Measurements from ENCODE around the gene DMXL1.
"Not testable (repeated sequence)": the region's sequence is repeated elsewhere in the genome, so short reads cannot be mapped to it uniquely, and the experiment has no call there.

DMXL1 gene

DNA sequence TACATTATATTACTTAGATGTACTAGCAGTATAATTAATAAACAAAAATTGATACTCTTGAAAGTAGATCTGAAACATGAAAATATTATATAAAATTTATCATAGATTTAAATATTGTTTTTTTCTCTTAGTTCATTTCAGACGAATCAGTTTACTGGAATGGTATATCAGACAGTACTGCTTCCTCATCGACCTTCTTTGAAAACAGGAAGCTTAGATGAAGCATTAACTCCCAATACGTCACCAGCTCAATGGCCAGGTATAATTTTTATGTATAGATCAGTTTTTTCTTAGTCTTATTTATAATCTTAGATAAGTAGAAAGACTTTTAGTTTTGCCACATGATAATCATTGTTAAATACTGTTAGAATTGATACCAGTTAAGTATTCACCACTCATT, 106.3 kb downstream of the DMXL1 start:
- no peak for DNase-seq
- no peak overlapping the region for H4K5ac ChIP-seq (ENCODE audit: low read length)
- no peak overlapping the region for H3K9ac ChIP-seq (ENCODE audit: low read length)
- no peaks in the 10 kb centered on the region for H3K79me2 ChIP-seq (ENCODE audit: control insufficient read depth, insufficient read depth, low read length)
- H4K8ac ChIP-seq (ENCODE audit: low read depth, low read length), result no peak overlapping the region
- H3K27ac ChIP-seq (ENCODE audit: low read depth, low read length), result no peak overlapping the region
- H2AK5ac ChIP-seq (ENCODE audit: low read length), result no peak overlapping the region
- no peaks in the 10 kb centered on the region for H3K79me1 ChIP-seq (ENCODE audit: low read length)
- H3K4me1 ChIP-seq (ENCODE audit: control insufficient read depth, low read depth, low read length), result no peaks in the 10 kb centered on the region
- H2BK5ac ChIP-seq (ENCODE audit: low read length), result no peak overlapping the region
- no peak overlapping the region for H3K4me3 ChIP-seq (ENCODE audit: low read length)
- no peak overlapping the region for H3K56ac ChIP-seq (ENCODE audit: low read length)
- no peaks in the 10 kb centered on the region for H3K36me3 ChIP-seq (ENCODE audit: control insufficient read depth, insufficient read depth, low read length)
- no CpG with 5 or more reads among the region's 3 CpGs for WGBS (ENCODE audit: extremely low coverage, insufficient coverage, low lambda C conversion rate)
- no peak overlapping the region for H3K23ac ChIP-seq (ENCODE audit: low read length)
- H3K4ac ChIP-seq (ENCODE audit: low read depth, low read length), result no peak overlapping the region
- H3K27me3 ChIP-seq (ENCODE audit: insufficient read depth, low read length, poor library complexity), result no peaks in the 10 kb centered on the region
- no peak overlapping the region for H2BK120ac ChIP-seq (ENCODE audit: low read depth, low read length)
- H2BK15ac ChIP-seq (replicated peaks; ENCODE audit: low read depth), result no peak overlapping the region
- no peak overlapping the region for H3K18ac ChIP-seq (ENCODE audit: low read length)
- H3K4me2 ChIP-seq (ENCODE audit: low read length), result no peak overlapping the region

DNA sequence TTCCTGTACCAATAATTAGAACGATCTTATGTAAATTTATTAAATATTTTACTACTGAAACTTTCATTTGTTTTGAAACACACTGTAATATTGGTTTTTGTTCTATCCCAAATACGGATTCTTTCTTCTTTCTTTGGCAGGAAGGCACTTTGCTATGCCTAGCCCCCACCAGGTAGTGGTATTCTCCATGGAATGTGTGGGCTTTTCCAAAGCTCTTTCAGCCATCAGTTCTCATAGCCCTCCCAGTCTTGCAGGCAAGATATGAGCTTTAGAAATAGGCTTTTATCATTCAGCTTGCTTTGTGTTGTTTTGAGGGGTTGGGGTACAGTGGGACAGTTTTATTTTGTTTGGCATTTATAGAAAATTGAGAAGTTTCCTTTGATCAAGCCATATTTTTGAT, 107.5 kb downstream of the DMXL1 start:
- H4K8ac ChIP-seq (ENCODE audit: low read depth, low read length), result no peak overlapping the region
- H3K27me3 ChIP-seq (ENCODE audit: insufficient read depth, low read length, poor library complexity), result no peaks in the 10 kb centered on the region
- H2BK120ac ChIP-seq (ENCODE audit: low read depth, low read length), result no peak overlapping the region
- no peak overlapping the region for H3K4me2 ChIP-seq (ENCODE audit: low read length)
- no peak overlapping the region for H3K4ac ChIP-seq (ENCODE audit: low read depth, low read length)
- no peak overlapping the region for H3K18ac ChIP-seq (ENCODE audit: low read length)
- H3K79me1 ChIP-seq (ENCODE audit: low read length), result no peaks in the 10 kb centered on the region
- DNase-seq, result peak; percentile 51
- no peak overlapping the region for H3K9ac ChIP-seq (ENCODE audit: low read length)
- H3K27ac ChIP-seq (ENCODE audit: low read depth, low read length), result no peak overlapping the region
- no peak overlapping the region for H2AK5ac ChIP-seq (ENCODE audit: low read length)
- H3K4me1 ChIP-seq (ENCODE audit: control insufficient read depth, low read depth, low read length), result no peaks in the 10 kb centered on the region
- H2BK15ac ChIP-seq (replicated peaks; ENCODE audit: low read depth), result no peak overlapping the region
- no peak overlapping the region for H3K23ac ChIP-seq (ENCODE audit: low read length)
- H3K56ac ChIP-seq (ENCODE audit: low read length), result no peak overlapping the region
- WGBS (ENCODE audit: extremely low coverage, insufficient coverage, low lambda C conversion rate), result no CpG with 5 or more reads among the region's 2 CpGs
- H3K36me3 ChIP-seq (ENCODE audit: control insufficient read depth, insufficient read depth, low read length), result no peaks in the 10 kb centered on the region
- no peak overlapping the region for H3K4me3 ChIP-seq (ENCODE audit: low read length)
- H3K79me2 ChIP-seq (ENCODE audit: control insufficient read depth, insufficient read depth, low read length), result no peaks in the 10 kb centered on the region
- no peak overlapping the region for H4K5ac ChIP-seq (ENCODE audit: low read length)
- no peak overlapping the region for H2BK5ac ChIP-seq (ENCODE audit: low read length)

DNA sequence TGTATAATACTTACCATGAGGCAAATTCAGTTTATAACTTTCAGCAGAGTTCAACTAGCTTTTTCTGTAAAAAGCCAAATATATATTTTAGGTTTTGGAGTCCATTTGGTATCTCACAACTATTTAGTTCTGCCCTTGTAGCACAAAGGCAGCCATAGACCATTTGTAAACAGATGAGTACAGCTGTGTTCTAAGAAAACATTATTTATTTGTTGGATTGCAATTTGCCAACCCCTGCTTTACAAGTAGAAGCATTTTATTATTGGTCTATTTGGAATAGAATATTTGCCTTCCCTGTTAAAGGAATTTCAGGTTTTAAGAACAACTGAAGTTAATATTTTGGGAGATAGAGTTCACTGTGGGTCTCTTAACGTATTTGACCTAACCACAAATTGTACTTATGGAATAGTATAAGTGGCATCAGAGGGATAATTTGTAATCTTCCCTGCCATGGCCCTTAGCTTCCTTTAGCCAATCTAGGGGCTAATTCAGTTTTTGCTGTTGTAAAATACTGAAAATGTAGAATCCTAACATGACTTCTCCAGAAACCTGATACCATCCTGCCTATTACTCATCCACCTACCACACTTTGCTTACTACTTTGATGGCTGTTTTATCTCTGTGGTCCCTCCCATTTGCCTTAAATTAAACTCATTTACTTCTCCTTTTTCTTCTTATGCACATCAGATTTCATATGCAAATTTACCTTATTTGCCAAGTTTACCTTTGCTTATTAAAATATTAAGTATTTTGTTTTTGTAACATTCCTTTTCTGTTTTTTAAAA, 109.2 kb downstream of the DMXL1 start:
- no peaks in the 10 kb centered on the region for H3K4me1 ChIP-seq (ENCODE audit: control insufficient read depth, low read depth, low read length)
- H3K79me2 ChIP-seq (ENCODE audit: control insufficient read depth, insufficient read depth, low read length), result no peaks in the 10 kb centered on the region

DNA sequence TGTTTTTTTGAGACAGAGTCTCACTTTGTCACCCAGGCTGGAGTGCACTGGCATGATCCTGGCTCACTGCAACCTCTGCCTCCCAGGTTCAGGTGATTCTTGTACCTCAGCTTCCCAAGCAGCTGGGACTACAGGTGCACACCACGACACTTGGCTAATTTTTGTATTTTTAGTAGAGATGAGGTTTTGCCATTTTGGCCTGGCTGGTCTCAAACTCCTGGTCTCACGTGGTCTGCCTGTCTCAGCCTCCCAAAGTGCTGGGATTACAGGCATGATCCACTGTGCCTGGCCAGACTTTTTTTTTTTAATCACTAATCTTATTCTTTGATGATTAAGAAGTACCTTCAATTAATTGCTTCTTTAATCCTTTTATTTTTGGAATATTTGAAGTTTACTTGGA, 114.6 kb downstream of the DMXL1 start:
- H3K23ac ChIP-seq (ENCODE audit: low read length); H2BK15ac ChIP-seq (replicated peaks; ENCODE audit: low read depth); H3K18ac ChIP-seq (ENCODE audit: low read length); H3K4me2 ChIP-seq (ENCODE audit: low read length); H3K4me1 ChIP-seq (ENCODE audit: control insufficient read depth, low read depth, low read length); H3K56ac ChIP-seq (ENCODE audit: low read length); H4K8ac ChIP-seq (ENCODE audit: low read depth, low read length); H3K4me3 ChIP-seq (ENCODE audit: low read length); H3K27ac ChIP-seq (ENCODE audit: low read depth, low read length); H2BK120ac ChIP-seq (ENCODE audit: low read depth, low read length); H3K27me3 ChIP-seq (ENCODE audit: insufficient read depth, low read length, poor library complexity); H3K36me3 ChIP-seq (ENCODE audit: control insufficient read depth, insufficient read depth, low read length); H3K9ac ChIP-seq (ENCODE audit: low read length); H3K79me2 ChIP-seq (ENCODE audit: control insufficient read depth, insufficient read depth, low read length); H2AK5ac ChIP-seq (ENCODE audit: low read length); H3K4ac ChIP-seq (ENCODE audit: low read depth, low read length); H3K79me1 ChIP-seq (ENCODE audit: low read length); H2BK5ac ChIP-seq (ENCODE audit: low read length); H4K5ac ChIP-seq (ENCODE audit: low read length); DNase-seq: not testable (repeated sequence)
- no CpG with 5 or more reads among the region's 2 CpGs for WGBS (ENCODE audit: extremely low coverage, insufficient coverage, low lambda C conversion rate)

More for the DNA sequence above, 109.2 kb downstream of the DMXL1 start:
- no peak overlapping the region for H3K27ac ChIP-seq (ENCODE audit: low read depth, low read length)
- no peak overlapping the region for H3K9ac ChIP-seq (ENCODE audit: low read length)
- H3K79me1 ChIP-seq (ENCODE audit: low read length), result no peaks in the 10 kb centered on the region
- H2AK5ac ChIP-seq (ENCODE audit: low read length), result no peak overlapping the region
- no peaks in the 10 kb centered on the region for H3K27me3 ChIP-seq (ENCODE audit: insufficient read depth, low read length, poor library complexity)
- no peak overlapping the region for H3K18ac ChIP-seq (ENCODE audit: low read length)
- no peak overlapping the region for H3K4ac ChIP-seq (ENCODE audit: low read depth, low read length)
- no peak overlapping the region for H3K4me3 ChIP-seq (ENCODE audit: low read length)
- no peak overlapping the region for H3K56ac ChIP-seq (ENCODE audit: low read length)
- no peak overlapping the region for H4K8ac ChIP-seq (ENCODE audit: low read depth, low read length)
- DNase-seq, result no peak
- WGBS (ENCODE audit: extremely low coverage, insufficient coverage, low lambda C conversion rate), result no CpG with 5 or more reads among the region's 1 CpG
- H2BK15ac ChIP-seq (replicated peaks; ENCODE audit: low read depth), result no peak overlapping the region
- no peak overlapping the region for H2BK120ac ChIP-seq (ENCODE audit: low read depth, low read length)
- no peak overlapping the region for H4K5ac ChIP-seq (ENCODE audit: low read length)
- no peak overlapping the region for H3K23ac ChIP-seq (ENCODE audit: low read length)
- no peaks in the 10 kb centered on the region for H3K36me3 ChIP-seq (ENCODE audit: control insufficient read depth, insufficient read depth, low read length)
- H3K4me2 ChIP-seq (ENCODE audit: low read length), result no peak overlapping the region
- no peak overlapping the region for H2BK5ac ChIP-seq (ENCODE audit: low read length)

DNA sequence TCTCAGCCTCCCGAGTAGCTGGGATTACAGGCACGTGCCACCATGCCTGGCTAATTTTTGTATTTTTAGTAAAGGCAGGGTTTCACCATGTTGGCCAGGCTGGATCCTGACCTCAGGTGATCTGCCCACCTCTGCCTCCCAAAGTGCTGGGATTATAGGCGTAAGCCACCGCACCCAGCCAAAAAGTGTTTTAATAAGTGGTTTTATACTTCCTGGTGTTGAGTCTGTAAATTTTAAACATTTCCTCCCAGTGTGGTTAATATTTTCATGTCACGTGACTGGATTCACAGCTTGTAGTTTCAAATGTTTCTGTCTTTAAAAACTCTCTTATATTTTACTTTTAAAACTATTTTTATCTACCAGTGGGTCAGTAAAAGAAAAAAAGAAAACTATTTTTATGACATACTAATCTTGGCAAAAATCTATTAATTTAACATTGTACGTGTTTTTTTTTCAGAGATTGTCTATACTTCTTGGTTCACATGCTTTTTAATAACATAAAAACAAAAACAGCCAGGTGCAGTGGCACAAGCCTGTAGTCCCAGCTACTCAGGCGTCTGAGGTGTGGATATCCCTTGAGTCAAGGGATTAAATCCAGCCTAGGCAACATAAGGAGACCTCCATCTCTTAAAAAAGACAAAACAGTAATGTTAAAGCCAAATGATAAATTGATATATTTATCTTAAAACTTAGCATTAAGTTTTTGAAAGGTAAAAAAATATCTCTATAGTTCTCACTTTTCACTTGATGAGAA, 117.1 kb downstream of the DMXL1 start:
- H3K36me3 ChIP-seq (ENCODE audit: control insufficient read depth, insufficient read depth, low read length), result no peaks in the 10 kb centered on the region
- DNase-seq, result no peak
- no CpG with 5 or more reads among the region's 7 CpGs for WGBS (ENCODE audit: extremely low coverage, insufficient coverage, low lambda C conversion rate)

More for the DNA sequence above, 117.1 kb downstream of the DMXL1 start:
- H3K79me2 ChIP-seq (ENCODE audit: control insufficient read depth, insufficient read depth, low read length), result no peaks in the 10 kb centered on the region
- H4K8ac ChIP-seq (ENCODE audit: low read depth, low read length), result no peak overlapping the region
- no peak overlapping the region for H3K23ac ChIP-seq (ENCODE audit: low read length)
- no peak overlapping the region for H2BK120ac ChIP-seq (ENCODE audit: low read depth, low read length)
- no peak overlapping the region for H3K4me3 ChIP-seq (ENCODE audit: low read length)
- H3K56ac ChIP-seq (ENCODE audit: low read length), result no peak overlapping the region
- no peak overlapping the region for H3K4ac ChIP-seq (ENCODE audit: low read depth, low read length)
- no peak overlapping the region for H3K27ac ChIP-seq (ENCODE audit: low read depth, low read length)
- no peak overlapping the region for H3K18ac ChIP-seq (ENCODE audit: low read length)
- H3K4me1 ChIP-seq (ENCODE audit: control insufficient read depth, low read depth, low read length), result no peaks in the 10 kb centered on the region
- no peak overlapping the region for H2AK5ac ChIP-seq (ENCODE audit: low read length)
- H3K9ac ChIP-seq (ENCODE audit: low read length), result no peak overlapping the region
- H2BK5ac ChIP-seq (ENCODE audit: low read length), result no peak overlapping the region
- no peak overlapping the region for H2BK15ac ChIP-seq (replicated peaks; ENCODE audit: low read depth)
- no peak overlapping the region for H3K4me2 ChIP-seq (ENCODE audit: low read length)
- no peak overlapping the region for H4K5ac ChIP-seq (ENCODE audit: low read length)
- H3K27me3 ChIP-seq (ENCODE audit: insufficient read depth, low read length, poor library complexity), result no peaks in the 10 kb centered on the region
- no peaks in the 10 kb centered on the region for H3K79me1 ChIP-seq (ENCODE audit: low read length)

All from mesendoderm (in vitro differentiated cells).